BE2C (cell line): ENCODE data around the gene SYP.

ENCODE experiments used
- DNase-seq: peaks from one replicate; pipeline ENCODE4 v3.0.0-alpha.2; 2020
- H3K27me3 ChIP-seq: fragments of 250-450 bp; sonication (Bioruptor Pico); 2 replicates; pipeline ENCODE4 v1.5.1; 2020; ENCODE audit warnings: mild to moderate bottlenecking
- H3K36me3 ChIP-seq: fragments of 250-450 bp; sonication (Bioruptor Pico); 2 replicates; pipeline ENCODE4 v1.5.1; 2020; ENCODE audit warnings: mild to moderate bottlenecking
- H3K4me1 ChIP-seq: fragments of 250-450 bp; sonication (Bioruptor Pico); 2 replicates; pipeline ENCODE4 v1.5.1; 2020
- H3K4me3 ChIP-seq: 2 replicates; pipeline ENCODE4 v1.5.1; 2011; ENCODE audit warnings: low read depth, low read length
- H3K9me3 ChIP-seq: fragments of 250-450 bp; sonication (Bioruptor Pico); 2 replicates; pipeline ENCODE4 v1.5.1; 2020
- TF ChIP-seq, protein P1 (sequence below): IDR thresholded peaks from 2 replicates; pipeline ENCODE4 v1.5.1; 2012; ENCODE audit warnings: mild to moderate bottlenecking, low read depth, low read length

Gene SYP

GRCh38 chrX:49192722-49193328, 7.2 kb downstream of the SYP start:
- DNase-seq, result peak; percentile 45
- Histone ChIP-seq H3K9me3 (no peaks in the 10 kb centered on the region), H3K36me3 (no peaks in the 10 kb centered on the region; the same call in 1 of the 2 replicates), H3K4me3 (no peak overlapping the region), H3K4me1 (no peaks in the 10 kb centered on the region), H3K27me3 (no peaks in the 10 kb centered on the region)
- TF ChIP-seq, protein P1, sequence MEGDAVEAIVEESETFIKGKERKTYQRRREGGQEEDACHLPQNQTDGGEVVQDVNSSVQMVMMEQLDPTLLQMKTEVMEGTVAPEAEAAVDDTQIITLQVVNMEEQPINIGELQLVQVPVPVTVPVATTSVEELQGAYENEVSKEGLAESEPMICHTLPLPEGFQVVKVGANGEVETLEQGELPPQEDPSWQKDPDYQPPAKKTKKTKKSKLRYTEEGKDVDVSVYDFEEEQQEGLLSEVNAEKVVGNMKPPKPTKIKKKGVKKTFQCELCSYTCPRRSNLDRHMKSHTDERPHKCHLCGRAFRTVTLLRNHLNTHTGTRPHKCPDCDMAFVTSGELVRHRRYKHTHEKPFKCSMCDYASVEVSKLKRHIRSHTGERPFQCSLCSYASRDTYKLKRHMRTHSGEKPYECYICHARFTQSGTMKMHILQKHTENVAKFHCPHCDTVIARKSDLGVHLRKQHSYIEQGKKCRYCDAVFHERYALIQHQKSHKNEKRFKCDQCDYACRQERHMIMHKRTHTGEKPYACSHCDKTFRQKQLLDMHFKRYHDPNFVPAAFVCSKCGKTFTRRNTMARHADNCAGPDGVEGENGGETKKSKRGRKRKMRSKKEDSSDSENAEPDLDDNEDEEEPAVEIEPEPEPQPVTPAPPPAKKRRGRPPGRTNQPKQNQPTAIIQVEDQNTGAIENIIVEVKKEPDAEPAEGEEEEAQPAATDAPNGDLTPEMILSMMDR, result peak; percentile 74

DNA sequence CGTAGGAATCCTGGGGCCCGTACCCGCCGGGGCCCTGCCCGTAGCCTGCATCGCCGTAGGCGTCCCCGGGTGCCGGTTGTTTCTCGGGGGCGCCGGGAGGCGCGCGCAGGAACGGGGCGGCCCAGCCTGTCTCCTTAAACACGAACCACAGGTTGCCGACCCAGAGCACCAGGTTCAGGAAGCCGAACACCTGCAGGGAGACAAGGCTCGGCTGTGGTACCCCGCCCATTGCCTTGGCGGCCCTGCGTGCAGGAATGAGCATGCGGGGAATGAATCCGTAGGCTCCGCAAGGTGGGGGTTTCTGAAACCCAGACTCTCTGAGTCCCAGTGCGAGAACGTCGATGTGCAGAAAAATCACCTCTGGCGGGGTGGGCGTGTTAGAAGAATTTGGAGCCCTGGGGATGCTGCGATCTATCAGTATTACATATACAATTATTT, 8.4 kb downstream of the SYP start:
- DNase-seq, result no peak
- TF ChIP-seq, protein P1, result no peak
- Histone ChIP-seq H3K4me1 (no peaks in the 10 kb centered on the region), H3K27me3 (no peaks in the 10 kb centered on the region), H3K36me3 (no peaks in the 10 kb centered on the region; the same call in 1 of the 2 replicates), H3K4me3 (peak overlapping the region; percentile 68), H3K9me3 (no peaks in the 10 kb centered on the region)

DNA sequence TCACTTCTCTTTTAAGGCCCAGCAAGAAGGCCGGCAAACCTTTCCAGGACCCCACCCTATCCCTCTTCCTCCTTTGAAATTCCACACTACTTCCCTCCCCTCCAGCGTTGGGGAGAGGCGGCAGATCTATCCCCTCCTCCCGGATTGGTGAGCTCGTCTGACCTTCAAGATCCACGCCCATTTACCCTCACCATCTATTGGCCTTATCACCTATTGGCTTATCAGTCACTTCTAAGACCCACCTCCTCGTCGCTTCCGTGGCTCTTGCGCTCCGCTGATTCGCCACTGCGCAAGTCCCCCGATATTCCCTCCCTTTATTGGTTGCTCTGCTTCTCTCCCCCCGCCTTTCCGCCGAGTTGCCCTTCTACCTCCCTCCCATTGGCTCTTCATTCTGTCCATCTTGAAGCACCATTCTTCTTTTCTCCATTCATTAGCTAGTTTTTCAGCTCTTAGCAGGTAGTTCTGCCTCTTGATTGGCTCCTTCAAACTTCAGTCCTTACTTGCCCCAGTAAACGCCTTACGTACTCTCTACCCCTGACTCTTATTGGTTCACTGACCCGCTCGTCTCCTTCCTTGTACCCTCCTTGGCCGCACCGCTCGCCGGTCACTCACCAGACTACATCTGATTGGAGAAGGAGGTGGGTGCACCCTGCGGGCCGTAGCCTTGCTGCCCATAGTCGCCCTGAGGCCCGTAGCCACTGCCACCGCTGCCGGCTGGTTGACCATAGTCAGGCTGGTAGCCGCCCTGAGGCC, 9.0 kb downstream of the SYP start:
- TF ChIP-seq, protein P1, result no peak
- Histone ChIP-seq H3K9me3 (no peaks in the 10 kb centered on the region), H3K27me3 (no peaks in the 10 kb centered on the region), H3K4me1 (no peaks in the 10 kb centered on the region), H3K4me3 (peak overlapping the region; percentile 68), H3K36me3 (no peaks in the 10 kb centered on the region; the same call in 1 of the 2 replicates)
- peak; percentile 89 for DNase-seq

DNA sequence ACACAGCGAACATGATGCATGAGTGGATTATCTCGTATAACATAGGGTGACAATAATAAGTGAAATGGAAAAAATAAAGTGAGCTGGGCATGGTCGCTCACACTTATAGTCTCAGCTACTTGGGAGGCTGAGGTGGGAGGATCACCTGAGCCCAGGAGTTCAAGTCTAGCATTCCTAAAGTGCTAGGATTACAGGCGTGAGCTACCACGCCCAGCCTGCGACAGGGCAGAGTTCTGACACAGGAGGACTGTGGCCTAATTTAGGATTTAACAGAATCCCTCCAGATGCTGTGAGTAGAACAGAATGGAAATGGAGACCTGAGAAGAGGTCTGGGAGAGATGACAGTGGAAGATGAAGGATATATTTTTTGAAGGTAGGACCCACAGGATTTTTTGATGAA, 10.4 kb downstream of the SYP start:
- no peaks in the 10 kb centered on the region for H3K4me1 ChIP-seq
- no peak overlapping the region for H3K4me3 ChIP-seq
- DNase-seq, result no peak
- TF ChIP-seq, protein P1, result no peak
- H3K36me3 ChIP-seq, result no peaks in the 10 kb centered on the region; the same call in 1 of the 2 replicates
- H3K27me3 ChIP-seq, result no peaks in the 10 kb centered on the region
- no peaks in the 10 kb centered on the region for H3K9me3 ChIP-seq

GRCh38 chrX:49188468-49189076, 11.4 kb downstream of the SYP start:
- Histone ChIP-seq H3K27me3 (no peaks in the 10 kb centered on the region), H3K36me3 (no peaks in the 10 kb centered on the region; the same call in 1 of the 2 replicates), H3K4me3 (no peak overlapping the region), H3K9me3 (no peaks in the 10 kb centered on the region), H3K4me1 (no peaks in the 10 kb centered on the region; the same call in 1 of the 2 replicates)
- TF ChIP-seq, protein P1, result no peak
- DNase-seq, result no peak

DNA sequence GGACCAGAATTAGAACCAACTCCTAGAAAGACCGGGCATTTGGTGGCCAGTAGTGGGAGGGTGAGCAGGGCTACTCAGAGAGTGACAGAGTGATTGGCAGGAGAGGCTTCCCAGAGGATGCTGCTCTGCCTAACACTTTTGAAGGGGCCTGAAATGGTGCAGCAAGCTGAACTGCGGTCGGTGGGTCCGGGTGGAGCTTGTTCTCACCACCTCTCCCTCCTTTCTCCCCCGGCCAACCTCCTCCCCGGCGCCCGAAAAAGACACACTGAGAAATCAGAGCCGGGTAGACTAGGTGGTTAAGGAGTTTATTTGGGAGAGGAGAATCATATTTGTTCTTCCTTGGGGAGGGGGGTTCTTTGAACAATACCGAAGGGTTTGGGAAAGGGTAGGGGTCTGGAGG, 12.5 kb downstream of the SYP start:
- Histone ChIP-seq H3K4me3 (no peak overlapping the region), H3K4me1 (no peaks in the 10 kb centered on the region; the same call in 1 of the 2 replicates), H3K27me3 (no peaks in the 10 kb centered on the region), H3K9me3 (no peaks in the 10 kb centered on the region), H3K36me3 (no peaks in the 10 kb centered on the region)
- TF ChIP-seq, protein P1, result no peak
- no peak for DNase-seq
